Measurements from ENCODE around the gene POF1B. TPM values are rescaled to one million over a fixed set of nuclear protein-coding genes. Genes with fewer than 3 reads are reported as not detected.

The POF1B gene
- total and polyA plus RNA-seq, 2 donors (not counting 3 experiments of a cell fraction or from before 2014, with no cell fraction given), result 0.20 TPM; not detected in 1

DNA sequence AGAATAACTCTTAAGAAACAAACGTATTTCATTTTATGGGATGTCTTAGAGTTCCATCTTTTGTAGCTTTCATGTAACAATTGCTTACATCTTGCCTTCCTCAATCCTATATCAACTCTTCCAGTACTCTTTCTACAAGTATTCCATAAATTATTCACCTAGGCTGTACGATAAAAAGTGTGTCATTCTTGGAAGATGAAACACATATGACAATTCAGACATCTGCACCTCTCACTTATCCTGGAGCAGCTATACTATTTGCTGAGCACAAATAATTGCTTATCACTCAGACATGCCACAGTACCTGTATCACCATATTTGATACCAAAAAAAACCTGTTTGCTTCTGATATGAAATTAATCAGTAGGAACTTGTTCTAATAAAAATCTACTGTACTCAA lies 1.0 kb downstream of the POF1B start:
- H3K4me1 ChIP-seq (ENCODE audit: control insufficient read depth, extremely low read depth, insufficient read depth, low read length), result no peaks in the 10 kb centered on the region
- no peaks in the 10 kb centered on the region for H3K36me3 ChIP-seq (ENCODE audit: control insufficient read depth in 2 of 2, extremely low read depth in 1 of 2, insufficient read depth in 2 of 2, low read length in 2 of 2)
- DNase-seq (ENCODE audit: low read depth, low spot score) (no peak), FAIRE-seq (no peak)
- intact Hi-C loops (cut with micrococcal nuclease) (no loop called here), dilution Hi-C loops (cut with MboI; ENCODE audit: extremely low pct_ligation_motif_present, low sequenced_read_pairs) (no loop called here)
- no peaks in the 10 kb centered on the region for H4K20me1 ChIP-seq (replicated peaks; ENCODE audit: control insufficient read depth, extremely low read depth, insufficient read depth, low read length)
- ChIA-PET POLR2A (no interaction called here), CTCF (no interaction called here)
- H2AFZ ChIP-seq (ENCODE audit: low read depth, low read length), result no peak overlapping the region
- no peak overlapping the region for H3K27ac ChIP-seq (ENCODE audit: insufficient read depth, low read depth, low read length)
- no peak overlapping the region for H3K4me2 ChIP-seq (ENCODE audit: insufficient read depth, low read length)
- no peaks in the 10 kb centered on the region for H3K79me2 ChIP-seq (ENCODE audit: control insufficient read depth, insufficient read depth, low read length)
- H3K4me3 ChIP-seq (replicated peaks in 1 of 3; ENCODE audit: insufficient read depth in 1 of 3, low read depth in 1 of 3, low read length in 3 of 3), result no peak overlapping the region
- no TSS peak for BruUV-seq (replicated peaks)
- TF ChIP-seq JUN (IDR thresholded peaks at IDR 0.05; ENCODE audit: borderline replicate concordance, insufficient read depth, insufficient read length, low read depth), result no peak
- H3K9me3 ChIP-seq (replicated peaks; ENCODE audit: control insufficient read depth, insufficient read depth, low read length), result no peaks in the 10 kb centered on the region
- no peaks in the 10 kb centered on the region for H3K9me1 ChIP-seq (replicated peaks; ENCODE audit: control insufficient read depth, extremely low read depth, insufficient read depth, low read length)
- no peak overlapping the region for H3K9ac ChIP-seq (replicated peaks; ENCODE audit: extremely low read depth, insufficient read depth, low read length)
- no peaks in the 10 kb centered on the region for H3K27me3 ChIP-seq (ENCODE audit: control insufficient read depth in 2 of 2, insufficient read depth in 2 of 2, low read length in 2 of 2)

DNA sequence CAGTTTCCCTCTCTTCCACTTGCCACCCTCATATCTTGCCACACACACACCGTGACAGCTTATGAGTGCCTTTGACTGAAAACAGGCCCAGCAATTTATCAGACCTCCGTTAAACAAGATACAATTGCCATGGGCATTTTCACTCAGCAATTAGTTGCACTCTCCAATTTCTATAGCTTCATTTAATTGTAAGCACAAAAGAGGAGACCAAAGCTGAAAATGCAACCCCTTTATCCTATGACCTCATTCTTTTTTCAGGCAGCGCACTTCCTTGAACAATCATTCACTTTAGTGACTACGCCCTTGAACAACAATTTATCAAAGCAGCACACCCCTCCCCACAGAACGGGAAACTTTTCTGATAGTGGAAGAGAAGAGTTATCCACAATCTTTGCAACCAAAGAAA lies 4.1 kb downstream of the POF1B start:
- no peaks in the 10 kb centered on the region for H3K36me3 ChIP-seq (ENCODE audit: control insufficient read depth in 2 of 2, extremely low read depth in 1 of 2, insufficient read depth in 2 of 2, low read length in 2 of 2)
- DNase-seq (ENCODE audit: low read depth, low spot score), result no peak
- POLR2A ChIA-PET, result no interaction called here
- no peaks in the 10 kb centered on the region for H3K79me2 ChIP-seq (ENCODE audit: control insufficient read depth, insufficient read depth, low read length)
- no peaks in the 10 kb centered on the region for H3K9me1 ChIP-seq (replicated peaks; ENCODE audit: control insufficient read depth, extremely low read depth, insufficient read depth, low read length)
- dilution Hi-C loops (cut with MboI; ENCODE audit: extremely low pct_ligation_motif_present, low sequenced_read_pairs), result no loop called here
- intact Hi-C loops (cut with micrococcal nuclease), result no loop called here
- no peak overlapping the region for H3K27ac ChIP-seq (ENCODE audit: insufficient read depth, low read depth, low read length)
- no peaks in the 10 kb centered on the region for H3K4me1 ChIP-seq (ENCODE audit: control insufficient read depth, extremely low read depth, insufficient read depth, low read length)
- no TSS peak for BruUV-seq (replicated peaks)
- no peaks in the 10 kb centered on the region for H4K20me1 ChIP-seq (replicated peaks; ENCODE audit: control insufficient read depth, extremely low read depth, insufficient read depth, low read length)
- H3K9me3 ChIP-seq (replicated peaks; ENCODE audit: control insufficient read depth, insufficient read depth, low read length), result no peaks in the 10 kb centered on the region
- no peak overlapping the region for H3K9ac ChIP-seq (replicated peaks; ENCODE audit: extremely low read depth, insufficient read depth, low read length)
- H3K27me3 ChIP-seq (ENCODE audit: control insufficient read depth in 2 of 2, insufficient read depth in 2 of 2, low read length in 2 of 2), result no peaks in the 10 kb centered on the region
- no peak overlapping the region for H2AFZ ChIP-seq (ENCODE audit: low read depth, low read length)
- no peak overlapping the region for H3K4me3 ChIP-seq (replicated peaks in 1 of 3; ENCODE audit: insufficient read depth in 1 of 3, low read depth in 1 of 3, low read length in 3 of 3)
- CTCF ChIA-PET, result no interaction called here
- H3K4me2 ChIP-seq (ENCODE audit: insufficient read depth, low read length), result no peak overlapping the region
- no peak for FAIRE-seq
- TF ChIP-seq, protein P1, sequence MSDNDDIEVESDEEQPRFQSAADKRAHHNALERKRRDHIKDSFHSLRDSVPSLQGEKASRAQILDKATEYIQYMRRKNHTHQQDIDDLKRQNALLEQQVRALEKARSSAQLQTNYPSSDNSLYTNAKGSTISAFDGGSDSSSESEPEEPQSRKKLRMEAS (IDR thresholded peaks at IDR 0.05; ENCODE audit: insufficient read depth, insufficient read length), result no peak
- TF ChIP-seq EZH2 (IDR thresholded peaks at IDR 0.05; ENCODE audit: borderline replicate concordance, low read depth, low read length, severe bottlenecking) (no peak), JUN (IDR thresholded peaks at IDR 0.05; ENCODE audit: borderline replicate concordance, insufficient read depth, insufficient read length, low read depth) (no peak), FOS (IDR thresholded peaks at IDR 0.05; ENCODE audit: borderline replicate concordance, insufficient read depth, low read length) (no peak), MYC (IDR thresholded peaks at IDR 0.05; ENCODE audit: low read depth, low read length) (no peak), GATA2 (IDR thresholded peaks at IDR 0.05; ENCODE audit: insufficient read depth, insufficient read length, low read depth, low read length) (no peak), POLR2A (IDR thresholded peaks at IDR 0.05; ENCODE audit: low read depth, low read length) (no peak), POLR2AphosphoS5 (IDR thresholded peaks at IDR 0.05; ENCODE audit: insufficient read depth, low read depth, low read length) (no peak)
- TF ChIP-seq, protein P2, sequence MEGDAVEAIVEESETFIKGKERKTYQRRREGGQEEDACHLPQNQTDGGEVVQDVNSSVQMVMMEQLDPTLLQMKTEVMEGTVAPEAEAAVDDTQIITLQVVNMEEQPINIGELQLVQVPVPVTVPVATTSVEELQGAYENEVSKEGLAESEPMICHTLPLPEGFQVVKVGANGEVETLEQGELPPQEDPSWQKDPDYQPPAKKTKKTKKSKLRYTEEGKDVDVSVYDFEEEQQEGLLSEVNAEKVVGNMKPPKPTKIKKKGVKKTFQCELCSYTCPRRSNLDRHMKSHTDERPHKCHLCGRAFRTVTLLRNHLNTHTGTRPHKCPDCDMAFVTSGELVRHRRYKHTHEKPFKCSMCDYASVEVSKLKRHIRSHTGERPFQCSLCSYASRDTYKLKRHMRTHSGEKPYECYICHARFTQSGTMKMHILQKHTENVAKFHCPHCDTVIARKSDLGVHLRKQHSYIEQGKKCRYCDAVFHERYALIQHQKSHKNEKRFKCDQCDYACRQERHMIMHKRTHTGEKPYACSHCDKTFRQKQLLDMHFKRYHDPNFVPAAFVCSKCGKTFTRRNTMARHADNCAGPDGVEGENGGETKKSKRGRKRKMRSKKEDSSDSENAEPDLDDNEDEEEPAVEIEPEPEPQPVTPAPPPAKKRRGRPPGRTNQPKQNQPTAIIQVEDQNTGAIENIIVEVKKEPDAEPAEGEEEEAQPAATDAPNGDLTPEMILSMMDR (IDR thresholded peaks at IDR 0.05; ENCODE audit: extremely low read depth in 1 of 2, insufficient read depth in 1 of 2, low read depth in 1 of 2, low read length in 2 of 2), result no peak

All from endothelial cell of umbilical vein (primary cell).